T-cell (primary cell): ENCODE results near the gene ING1. TPM values are rescaled to one million over a fixed set of nuclear protein-coding genes. Genes with fewer than 3 reads are reported as not detected.

Experiments
- ATAC-seq, 4 experiments: fragments of 200-7000 bp in 3 of 4; fragments of 150-1000 bp in 1 of 4; cut with Tn5 transposase; replicated peaks in 1 of 4; 1 replicate in 3 of 4; 2 replicates in 1 of 4; pipeline ENCODE4 v1.10.0; 2021; ENCODE audit warnings: moderate library complexity in 3 of 4, mild to moderate bottlenecking in 2 of 4, moderate number of reproducible peaks in 1 of 4
- CTCF ChIA-PET, 2 donors: fragments of 300-600 bp; sonication (Branson Sonifier 250); formaldehyde crosslinking; loops; one replicate each; lab custom pipeline; 2022; ENCODE audit warnings: antibody characterized with exemption in 2 of 2; lab: Charles Lee
- POLR2A ChIA-PET, 2 donors: fragments of 300-600 bp; sonication (Branson Sonifier 250); formaldehyde crosslinking; loops; one replicate each; lab custom pipeline; 2022; ENCODE audit warnings: antibody characterized with exemption in 2 of 2; lab: Charles Lee
- DNase-seq, 35 experiments: peaks; one replicate each; pipeline versions ENCODE4 v3.0.0 to v3.0.0-alpha.2; 2013 to 2023
- H3K27ac ChIP-seq: one replicate; pipeline ENCODE4 v1.5.1; 2013; ENCODE audit warnings: low read length
- H3K27me3 ChIP-seq, 2 experiments: replicated peaks in 1 of 2; 1 replicate in 1 of 2; 2 replicates in 1 of 2; pipeline versions ENCODE4 v1.6.1 to v1.7.0; 2013; ENCODE audit warnings: low read length in 1 of 2, mixed read lengths in 1 of 2; ENCODE audit not compliant: control insufficient read depth in 2 of 2, insufficient read depth in 2 of 2; ENCODE audit errors: extremely low read depth in 1 of 2
- H3K36me3 ChIP-seq, 2 donors: 1 replicate in 1 of 2; 2 replicates in 1 of 2; pipeline versions ENCODE4 v1.6.1 to v1.7.0; 2013; ENCODE audit warnings: low read length in 1 of 2; ENCODE audit not compliant: control insufficient read depth in 2 of 2, insufficient read depth in 1 of 2; ENCODE audit errors: extremely low read depth in 1 of 2
- H3K4me1 ChIP-seq, 2 experiments: 1 replicate in 1 of 2; 2 replicates in 1 of 2; pipeline versions ENCODE4 v1.6.1 to v1.7.0; 2013; ENCODE audit warnings: low read length in 2 of 2, mixed read lengths in 1 of 2; ENCODE audit not compliant: insufficient read depth in 2 of 2, control insufficient read depth in 1 of 2; ENCODE audit errors: extremely low read depth in 1 of 2
- H3K4me3 ChIP-seq, 2 donors: 1 replicate in 1 of 2; 2 replicates in 1 of 2; pipeline versions ENCODE4 v1.5.1 to v1.7.0; 2013; ENCODE audit warnings: mild to moderate bottlenecking in 2 of 2, low read length in 1 of 2, moderate library complexity in 1 of 2; ENCODE audit not compliant: control insufficient read depth in 1 of 2; ENCODE audit errors: extremely low read depth in 1 of 2
- H3K9me3 ChIP-seq: 2 replicates; pipeline ENCODE4 v1.7.0; 2013
- H3K27ac Mint-ChIP-seq, 2 donors: one replicate each; pipeline ENCODE4 v1.8.0; 2020 to 2021; ENCODE audit warnings: mild to moderate bottlenecking in 2 of 2, mixed read lengths in 2 of 2
- H3K27me3 Mint-ChIP-seq, 2 donors: one replicate each; pipeline ENCODE4 v1.8.0; 2021 to 2022; ENCODE audit warnings: mixed read lengths in 2 of 2
- H3K36me3 Mint-ChIP-seq: one replicate; pipeline ENCODE4 v1.8.0; 2021; ENCODE audit warnings: mixed read lengths
- H3K4me1 Mint-ChIP-seq, 3 donors: one replicate each; pipeline ENCODE4 v1.8.0; 2020 to 2022; ENCODE audit warnings: mixed read lengths in 3 of 3, mild to moderate bottlenecking in 1 of 3
- H3K4me3 Mint-ChIP-seq, 3 donors: one replicate each; pipeline ENCODE4 v1.8.0; 2020 to 2022; ENCODE audit warnings: mild to moderate bottlenecking in 3 of 3, mixed read lengths in 3 of 3, moderate library complexity in 3 of 3
- H3K9me3 Mint-ChIP-seq, 3 donors: one replicate each; pipeline ENCODE4 v1.8.0; 2020 to 2022; ENCODE audit warnings: mixed read lengths in 3 of 3
- WGBS: methylation state at CpG from one replicate; pipeline ENCODE4 v1.1.5; 2013; ENCODE audit warnings: missing lambda C conversion rate; ENCODE audit not compliant: insufficient coverage; 5-methylcytosine and 5-hydroxymethylcytosine counted together
- total RNA-seq, 35 experiments: library from RNA in 6 of 35; stranded (reverse) in 6 of 35; fragments of 120-200 nt in 1 of 35; gene quantifications; one replicate each; pipeline versions ENCODE4 v1.2.1 to v1.2.4 and lab custom pipeline; 2013 to 2026

Gene ING1
- total RNA-seq, 5 donors from 2014 or later (not counting 1 experiment from before 2014, with no cell fraction given): 9.9 to 29.4 (median 25.8) TPM

DNA sequence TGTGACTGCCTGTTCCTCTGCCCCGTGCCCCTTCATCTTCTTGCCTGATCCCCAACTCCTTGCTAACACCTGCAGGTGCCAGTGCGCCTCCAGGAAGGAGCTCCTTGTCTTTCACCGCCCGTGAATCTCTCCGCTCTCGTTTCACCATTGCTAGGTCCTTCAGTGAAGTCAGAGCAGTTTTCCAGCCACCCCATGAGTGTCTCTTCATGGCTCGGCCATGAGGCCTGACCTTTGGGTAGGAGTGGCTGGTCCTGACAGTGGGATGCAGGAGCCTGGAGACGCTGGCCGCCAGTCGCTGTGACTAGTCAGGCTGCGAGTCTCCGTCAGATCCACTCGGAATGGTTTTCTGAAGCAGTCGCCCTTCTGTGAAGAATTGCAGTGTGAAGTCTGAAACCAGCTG lies 43.8 kb downstream of the ING1 start:
- Mint-ChIP-seq H3K4me3 (no peak overlapping the region), H3K4me1 (no peaks in the 10 kb centered on the region), H3K27me3 (peaks cover 9 to 15% of the 10 kb centered on the region in 2 donors), H3K9me3 (no peaks in the 10 kb centered on the region), H3K36me3 (peaks cover 6% of the 10 kb centered on the region), H3K27ac (no peak overlapping the region)
- Histone ChIP-seq H3K27ac (no peak overlapping the region), H3K4me3 (no peak overlapping the region), H3K4me1 (no peaks in the 10 kb centered on the region), H3K36me3 (no peaks in the 10 kb centered on the region), H3K9me3 (no peaks in the 10 kb centered on the region), H3K27me3 (peaks cover 0 to 22% of the 10 kb centered on the region in 2 experiments)
- ChIA-PET POLR2A (interaction anchor here (0.6 kb wide), 2 partner anchors 63 to 175 kb away, joined by 3 to 5 read pairs; no protein-coding TSS in a partner anchor), CTCF (no interaction called here)
- no peak for ATAC-seq
- DNase-seq: no peak
- 87% methylated on average over 12 of the region's 14 CpGs for WGBS

- H3K9me3 ChIP-seq: no peaks in the 10 kb centered on the region
- DNase-seq (no peak), ATAC-seq (no peak)
- H3K4me3 ChIP-seq: no peak overlapping the region
- no peaks in the 10 kb centered on the region for H3K4me1 Mint-ChIP-seq
- H3K27me3 Mint-ChIP-seq: peaks cover 9 to 18% of the 10 kb centered on the region in 2 donors
- H3K4me1 ChIP-seq: no peaks in the 10 kb centered on the region
- WGBS: 71% methylated on average over 1 of the region's 4 CpGs
- H3K36me3 Mint-ChIP-seq: peaks cover 4% of the 10 kb centered on the region
- ChIA-PET POLR2A (no interaction called here), CTCF (no interaction called here)
- H3K9me3 Mint-ChIP-seq: no peaks in the 10 kb centered on the region
- H3K36me3 ChIP-seq: no peaks in the 10 kb centered on the region
- no peak overlapping the region for H3K27ac ChIP-seq
- no peak overlapping the region for H3K27ac Mint-ChIP-seq
- no peak overlapping the region for H3K4me3 Mint-ChIP-seq
- peaks cover 0 to 22% of the 10 kb centered on the region in 2 experiments for H3K27me3 ChIP-seq
These were observed 44.8 kb downstream of the ING1 start for GRCh38 chr13:110758195-110758805.

DNA sequence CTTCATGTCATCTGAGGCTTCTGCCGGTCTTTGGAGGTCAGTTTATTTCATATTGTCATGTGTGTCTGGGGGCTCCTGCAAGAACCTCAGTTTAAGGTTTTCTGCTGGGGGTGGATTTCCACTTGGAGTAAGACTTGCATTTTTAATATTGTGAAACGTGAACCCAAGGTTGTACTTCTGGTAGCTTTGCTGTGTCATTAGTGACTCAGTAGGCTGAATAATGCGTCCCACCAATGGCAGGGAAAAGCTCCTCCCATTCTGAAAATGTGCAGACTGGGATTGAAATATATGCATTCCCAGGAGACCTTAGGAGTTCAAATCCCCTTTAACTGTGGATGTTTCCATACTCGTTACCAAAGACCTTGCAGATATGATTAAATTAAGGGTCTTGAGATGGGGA lies 46.2 kb downstream of the ING1 start:
- Histone ChIP-seq H3K9me3 (no peaks in the 10 kb centered on the region), H3K27ac (no peak overlapping the region), H3K27me3 (peaks cover 0 to 30% of the 10 kb centered on the region in 2 experiments), H3K4me3 (no peak overlapping the region), H3K4me1 (no peaks in the 10 kb centered on the region), H3K36me3 (no peaks in the 10 kb centered on the region)
- H3K36me3 Mint-ChIP-seq: no peaks in the 10 kb centered on the region
- CTCF ChIA-PET: interaction anchor here in 1 of 2 donors (0.5 kb wide), 1 partner anchor 9 kb away, joined by 4 read pairs; no protein-coding TSS in a partner anchor
- H3K9me3 Mint-ChIP-seq: no peaks in the 10 kb centered on the region
- POLR2A ChIA-PET: no interaction called here
- H3K27ac Mint-ChIP-seq: no peak overlapping the region
- WGBS: 56% methylated on average over 1 of the region's 4 CpGs
- no peak overlapping the region for H3K4me3 Mint-ChIP-seq
- DNase-seq (no peak), ATAC-seq (no peak)
- H3K4me1 Mint-ChIP-seq: no peaks in the 10 kb centered on the region
- peaks cover 10 to 27% of the 10 kb centered on the region in 2 donors for H3K27me3 Mint-ChIP-seq

DNA sequence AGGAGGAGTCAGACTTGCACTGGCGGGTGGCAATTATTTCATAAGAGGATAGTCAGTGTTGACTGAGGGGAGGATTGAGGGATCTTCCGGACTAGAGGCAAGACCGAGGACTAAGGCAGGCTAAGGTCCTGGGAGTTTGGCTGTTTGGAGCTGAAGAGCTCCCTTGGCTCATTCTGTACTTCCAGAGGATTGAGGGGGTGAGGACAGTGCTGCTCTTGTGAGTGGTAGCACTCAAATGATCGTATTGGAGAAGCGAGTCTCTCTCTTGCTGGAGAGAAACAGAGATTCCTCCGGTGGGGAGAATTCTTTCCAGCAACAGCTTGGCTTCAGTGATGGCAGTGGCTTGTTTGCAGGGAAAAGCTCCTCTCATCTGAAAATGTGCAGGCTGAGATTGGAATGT lies 47.1 kb downstream of the ING1 start:
- Mint-ChIP-seq H3K4me1 (no peaks in the 10 kb centered on the region), H3K4me3 (no peak overlapping the region), H3K9me3 (no peaks in the 10 kb centered on the region), H3K27ac (no peak overlapping the region), H3K36me3 (no peaks in the 10 kb centered on the region), H3K27me3 (peaks cover 17 to 31% of the 10 kb centered on the region in 2 donors)
- Histone ChIP-seq H3K9me3 (no peaks in the 10 kb centered on the region), H3K4me3 (no peak overlapping the region), H3K4me1 (no peaks in the 10 kb centered on the region), H3K36me3 (no peaks in the 10 kb centered on the region), H3K27ac (no peak overlapping the region), H3K27me3 (peaks cover 0 to 30% of the 10 kb centered on the region in 2 experiments)
- CTCF ChIA-PET: interaction anchor here in 1 of 2 donors (1.0 kb wide), 1 partner anchor 34 kb away, joined by 3 read pairs; no protein-coding TSS in a partner anchor
- DNase-seq (no peak), ATAC-seq (no peak)
- 94% methylated on average over 6 of the region's 6 CpGs for WGBS
- POLR2A ChIA-PET: no interaction called here

DNA sequence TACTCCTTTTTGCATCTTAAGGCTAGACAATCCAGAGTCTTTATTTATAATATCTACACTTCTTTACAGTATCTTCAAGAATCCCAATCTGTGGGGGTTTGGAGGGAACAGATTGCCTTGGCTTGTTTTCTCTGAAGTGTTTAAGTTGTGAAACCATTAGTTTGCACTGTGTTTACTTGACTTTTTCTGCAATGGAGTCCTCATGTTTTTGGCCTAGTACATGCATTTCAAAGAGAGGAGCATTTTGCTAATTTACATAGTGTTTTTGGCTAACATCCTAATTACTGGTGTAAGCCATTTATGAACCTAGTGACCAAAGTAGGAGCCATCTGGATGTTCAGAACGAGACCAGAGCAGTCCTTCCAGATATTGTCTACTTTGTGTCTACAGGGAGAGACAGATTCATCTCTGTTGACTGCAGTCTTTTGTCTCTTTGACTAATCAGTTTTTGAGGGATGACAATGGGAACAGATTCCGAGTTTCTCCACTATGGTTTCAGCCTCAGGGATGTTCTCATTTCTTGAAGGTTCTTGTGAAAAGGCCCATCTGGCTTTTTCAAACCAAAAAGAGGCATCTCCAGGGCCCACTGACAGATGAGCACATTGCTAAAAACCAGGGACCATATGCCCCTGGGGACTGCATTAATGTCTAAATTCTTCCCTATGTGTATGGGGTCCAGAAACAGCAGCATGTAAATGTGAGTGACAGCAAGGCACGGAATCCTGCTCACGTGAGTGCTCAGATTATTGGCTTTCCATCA lies 53.4 kb downstream of the ING1 start:
- CTCF ChIA-PET: no interaction called here
- H3K9me3 Mint-ChIP-seq: no peaks in the 10 kb centered on the region

DNA sequence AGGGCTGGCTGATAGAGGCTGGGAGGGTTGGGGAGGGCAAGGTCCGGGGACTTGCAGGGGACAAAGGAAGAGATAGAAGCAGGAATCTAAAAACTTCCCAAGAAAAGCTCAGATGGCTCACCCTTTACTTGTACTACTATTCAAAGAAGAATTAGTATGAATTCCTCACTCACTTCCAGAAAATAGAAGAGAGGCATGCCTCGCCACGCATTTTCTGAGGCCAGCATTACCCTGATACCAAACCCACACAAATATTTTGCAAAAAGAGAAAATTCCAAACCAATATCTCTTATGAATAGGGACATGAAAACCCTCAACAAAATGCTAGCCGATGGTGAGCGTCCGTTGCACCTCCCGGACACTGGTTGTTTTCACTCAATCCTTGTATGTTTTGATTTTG lies 54.0 kb downstream of the ING1 start:
- CTCF ChIA-PET: no interaction called here
- Histone ChIP-seq H3K27me3 (peaks cover 0 to 18% of the 10 kb centered on the region in 2 experiments), H3K36me3 (no peaks in the 10 kb centered on the region), H3K9me3 (no peaks in the 10 kb centered on the region), H3K4me3 (no peak overlapping the region), H3K4me1 (no peaks in the 10 kb centered on the region), H3K27ac (no peak overlapping the region)
- POLR2A ChIA-PET: no interaction called here
- Mint-ChIP-seq H3K27ac (no peak overlapping the region), H3K4me3 (no peak overlapping the region), H3K4me1 (no peaks in the 10 kb centered on the region), H3K27me3 (peaks cover 24 to 29% of the 10 kb centered on the region in 2 donors), H3K9me3 (no peaks in the 10 kb centered on the region), H3K36me3 (no peaks in the 10 kb centered on the region)
- no peak for DNase-seq
- no CpG with 5 or more reads among the region's 7 CpGs for WGBS
- ATAC-seq: no peak

More for the DNA sequence above, 53.4 kb downstream of the ING1 start:
- Histone ChIP-seq H3K27ac (no peak overlapping the region), H3K4me1 (no peaks in the 10 kb centered on the region), H3K9me3 (no peaks in the 10 kb centered on the region), H3K27me3 (peaks cover 0 to 20% of the 10 kb centered on the region in 2 experiments), H3K4me3 (no peak overlapping the region), H3K36me3 (no peaks in the 10 kb centered on the region)
- Mint-ChIP-seq H3K27ac (no peak overlapping the region), H3K36me3 (no peaks in the 10 kb centered on the region), H3K27me3 (peaks cover 24 to 29% of the 10 kb centered on the region in 2 donors), H3K4me3 (no peak overlapping the region), H3K4me1 (no peaks in the 10 kb centered on the region)
- POLR2A ChIA-PET: no interaction called here
- no peak for ATAC-seq
- WGBS: 69% methylated on average over 4 of the region's 4 CpGs
- no peak for DNase-seq
